ENCODE data around the gene IGFL1. TPM values are rescaled to one million over a fixed set of nuclear protein-coding genes. Genes with fewer than 3 reads are reported as not detected.
A peak's percentile ranks its signal among the peaks of the same experiment; 100 is the strongest.
"Not testable (repeated sequence)": the region's sequence is repeated elsewhere in the genome, so short reads cannot be mapped to it uniquely, and the experiment has no call there.

Gene IGFL1
- total RNA-seq, 8 experiments from 2014 or later = 1.8 TPM; not detected in 7

GRCh38 chr19:46239193-46240024 is 9.9 kb downstream of the IGFL1 start:
- in situ Hi-C loops (cut with MboI; ENCODE audit: low pct_unique_long_range_greater_than_20kb in 2 of 9, low sequenced_read_pairs in 9 of 9, unreplicated experiment in 9 of 9) = no loop called here
- Histone ChIP-seq H3K4me3 (no peak overlapping the region), H3K4me1 (replicated peaks in 1 of 2) (no peaks in the 10 kb centered on the region), H3K27ac (no peak overlapping the region)
- ATAC-seq (replicated peaks in 6 of 8) = no peak
- 16 to 100% (median 50%) methylated on average over 1 to 6 of the region's 6 CpGs for WGBS, 10 experiments

DNA sequence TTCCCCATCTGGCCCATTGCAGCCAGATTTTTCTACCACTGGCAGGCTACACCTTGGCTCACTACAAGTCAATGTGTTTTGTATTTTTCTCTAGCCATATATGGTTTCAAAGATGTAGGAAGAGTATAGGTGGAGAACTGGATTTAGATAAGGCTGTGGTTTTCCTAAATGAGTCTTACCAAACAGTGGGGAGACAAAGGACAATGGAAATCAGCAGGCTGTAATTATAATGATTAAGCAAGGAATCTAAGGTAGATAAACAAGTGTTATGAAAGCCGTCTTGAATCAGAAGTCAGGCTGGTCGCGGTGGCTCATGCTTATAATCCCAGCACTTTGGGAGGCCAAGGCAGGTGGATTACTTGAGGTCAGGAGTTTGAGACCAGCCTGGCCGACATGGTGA is 11.2 kb downstream of the IGFL1 start:
- 70 to 100% (median 80%) methylated on average over 1 to 4 of the region's 4 CpGs; no CpG with 5 or more reads in 5 of the 10 experiments for WGBS, 10 experiments
- no peak for ATAC-seq (replicated peaks in 6 of 8)
- no peak overlapping the region for H3K27ac ChIP-seq
- in situ Hi-C loops (cut with MboI; ENCODE audit: low pct_unique_long_range_greater_than_20kb in 2 of 9, low sequenced_read_pairs in 9 of 9, unreplicated experiment in 9 of 9) = no loop called here
- H3K4me3 ChIP-seq = no peak overlapping the region
- H3K4me1 ChIP-seq (replicated peaks in 1 of 2) = no peaks in the 10 kb centered on the region

DNA sequence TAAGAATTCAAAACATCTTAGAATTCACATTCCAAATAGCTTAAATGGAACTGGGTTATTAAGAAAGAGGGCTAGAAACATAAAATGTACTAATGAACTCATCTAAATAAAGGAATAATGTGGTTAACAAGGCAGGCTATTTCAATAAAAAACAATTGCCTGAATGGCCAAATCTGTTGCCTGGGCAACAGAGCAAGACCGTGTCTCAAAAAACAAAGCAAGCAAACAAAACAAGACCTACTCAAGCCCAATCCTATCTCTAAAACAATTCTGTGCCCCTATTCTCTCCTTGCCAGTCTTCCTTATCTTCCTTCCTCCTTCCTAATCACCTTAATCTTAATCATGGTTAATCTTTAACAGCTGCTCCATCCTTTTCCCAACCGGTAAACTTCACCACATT is 12.1 kb downstream of the IGFL1 start:
- Histone ChIP-seq H3K4me1 (replicated peaks in 1 of 2) (no peaks in the 10 kb centered on the region), H3K4me3 (no peak overlapping the region), H3K27ac (no peak overlapping the region)
- WGBS, 10 experiments = 0 to 78% (median 25%) methylated on average over 1 to 2 of the region's 2 CpGs; no CpG with 5 or more reads in 1 of the 10 experiments
- no peak for ATAC-seq (replicated peaks in 6 of 8)
- in situ Hi-C loops (cut with MboI; ENCODE audit: low pct_unique_long_range_greater_than_20kb in 2 of 9, low sequenced_read_pairs in 9 of 9, unreplicated experiment in 9 of 9) = no loop called here

DNA sequence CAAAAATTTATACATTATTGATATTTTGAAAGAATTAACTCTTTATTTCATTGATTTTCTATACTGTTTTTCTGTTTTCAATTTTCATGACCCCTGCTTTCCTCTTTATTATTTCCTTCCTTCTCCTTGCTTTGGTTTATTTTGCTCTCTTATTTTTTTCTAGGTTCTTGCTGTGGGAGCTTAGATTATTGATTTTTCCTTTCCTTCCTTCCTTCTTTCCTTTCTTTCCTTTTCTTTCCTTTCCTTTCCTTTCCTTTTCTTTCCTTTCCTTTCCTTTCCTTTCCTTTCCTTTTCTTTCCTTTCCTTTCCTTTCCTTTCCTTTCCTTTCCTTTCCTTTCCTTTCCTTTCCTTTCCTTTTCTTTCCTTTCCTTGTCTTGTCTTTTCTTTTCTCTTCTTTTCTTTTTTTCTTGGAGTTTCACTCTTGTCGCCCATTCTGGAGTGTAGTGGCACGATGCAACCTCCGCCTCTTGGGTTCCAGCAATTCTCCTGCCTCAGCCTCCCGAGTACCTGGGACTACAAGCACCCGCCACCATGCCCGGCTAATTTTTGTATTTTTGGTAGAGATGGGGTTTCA is 13.6 kb downstream of the IGFL1 start:
- not testable (repeated sequence) for H3K4me1 ChIP-seq (replicated peaks in 1 of 2); ATAC-seq (replicated peaks in 6 of 8)
- WGBS, 10 experiments = 13 to 94% (median 83%) methylated on average over 2 to 6 of the region's 6 CpGs; no CpG with 5 or more reads in 2 of the 10 experiments

GRCh38 chr19:46250076-46250735 is 20.7 kb downstream of the IGFL1 start:
- Histone ChIP-seq H3K27ac (no peak overlapping the region), H3K4me1 (replicated peaks in 1 of 2) (no peaks in the 10 kb centered on the region), H3K4me3 (no peak overlapping the region)
- in situ Hi-C loops (cut with MboI; ENCODE audit: low pct_unique_long_range_greater_than_20kb in 2 of 9, low sequenced_read_pairs in 9 of 9, unreplicated experiment in 9 of 9) = loop anchor here in 4 of 9 experiments (25.0 kb wide), 1 partner anchor 163 kb away; no protein-coding TSS in a partner anchor
- ATAC-seq (replicated peaks in 6 of 8) = peak in 2 of 8 experiments; percentile 71 to 79
- WGBS, 10 experiments = 5 to 100% (median 69%) methylated on average over 1 to 2 of the region's 3 CpGs; no CpG with 5 or more reads in 1 of the 10 experiments

More for the DNA sequence above, 13.6 kb downstream of the IGFL1 start:
- in situ Hi-C loops (cut with MboI; ENCODE audit: low pct_unique_long_range_greater_than_20kb in 2 of 9, low sequenced_read_pairs in 9 of 9, unreplicated experiment in 9 of 9); H3K4me3 ChIP-seq; H3K27ac ChIP-seq: not testable (repeated sequence)

GRCh38 chr19:46251416-46251815 is 21.9 kb downstream of the IGFL1 start:
- 20 to 88% (median 58%) methylated on average over 1 to 5 of the region's 5 CpGs; no CpG with 5 or more reads in 1 of the 10 experiments for WGBS, 10 experiments
- no peak for ATAC-seq (replicated peaks in 6 of 8)
- H3K27ac ChIP-seq = no peak overlapping the region

DNA sequence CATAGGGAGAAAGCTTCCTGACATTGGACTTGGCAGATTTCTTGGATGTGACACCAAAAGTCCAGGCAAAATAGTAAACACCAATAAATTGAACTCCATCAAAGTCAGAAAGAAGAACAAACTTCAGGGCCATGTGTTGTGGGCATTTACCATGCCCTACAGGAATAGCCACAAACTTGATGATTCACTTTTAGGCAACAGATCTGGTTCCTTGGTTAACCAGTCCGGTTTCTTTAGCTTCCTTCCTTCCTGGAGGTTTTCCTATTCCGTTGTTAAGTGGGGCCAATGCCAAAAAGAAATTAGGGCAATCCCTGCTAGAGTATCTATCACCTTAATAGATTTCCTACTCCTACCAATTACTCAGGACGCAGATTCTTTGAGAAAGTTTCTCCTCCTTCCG is 25.2 kb downstream of the IGFL1 start:
- in situ Hi-C loops (cut with MboI; ENCODE audit: low pct_unique_long_range_greater_than_20kb in 2 of 9, low sequenced_read_pairs in 9 of 9, unreplicated experiment in 9 of 9) = loop anchor here in 4 of 9 experiments (25.0 kb wide), 1 partner anchor 167 kb away; no protein-coding TSS in a partner anchor
- 53 to 94% (median 82%) methylated on average over 3 to 4 of the region's 4 CpGs; no CpG with 5 or more reads in 1 of the 10 experiments for WGBS, 10 experiments
- no peak for ATAC-seq (replicated peaks in 6 of 8)

More at GRCh38 chr19:46251416-46251815, 21.9 kb downstream of the IGFL1 start:
- in situ Hi-C loops (cut with MboI; ENCODE audit: low pct_unique_long_range_greater_than_20kb in 2 of 9, low sequenced_read_pairs in 9 of 9, unreplicated experiment in 9 of 9) = loop anchor here in 4 of 9 experiments (25.0 kb wide), 1 partner anchor 164 kb away; no protein-coding TSS in a partner anchor
- Histone ChIP-seq H3K4me3 (no peak overlapping the region), H3K4me1 (replicated peaks in 1 of 2) (no peaks in the 10 kb centered on the region)

GRCh38 chr19:46256855-46257254 is 27.3 kb downstream of the IGFL1 start:
- in situ Hi-C loops (cut with MboI; ENCODE audit: low pct_unique_long_range_greater_than_20kb in 2 of 9, low sequenced_read_pairs in 9 of 9, unreplicated experiment in 9 of 9) = loop anchor here in 4 of 9 experiments (25.0 kb wide), 1 partner anchor 170 kb away; no protein-coding TSS in a partner anchor
- ATAC-seq (replicated peaks in 6 of 8) = peak in 1 of 8 experiments; percentile 28
- Histone ChIP-seq H3K4me3 (no peak overlapping the region), H3K4me1 (replicated peaks in 1 of 2) (no peaks in the 10 kb centered on the region), H3K27ac (no peak overlapping the region)
- 0 to 79% (median 67%) methylated on average over 1 to 7 of the region's 8 CpGs; no CpG with 5 or more reads in 1 of the 10 experiments for WGBS, 10 experiments

More for the DNA sequence above, 25.2 kb downstream of the IGFL1 start:
- no peak overlapping the region for H3K4me3 ChIP-seq
- H3K27ac ChIP-seq = no peak overlapping the region
- no peaks in the 10 kb centered on the region for H3K4me1 ChIP-seq (replicated peaks in 1 of 2)

DNA sequence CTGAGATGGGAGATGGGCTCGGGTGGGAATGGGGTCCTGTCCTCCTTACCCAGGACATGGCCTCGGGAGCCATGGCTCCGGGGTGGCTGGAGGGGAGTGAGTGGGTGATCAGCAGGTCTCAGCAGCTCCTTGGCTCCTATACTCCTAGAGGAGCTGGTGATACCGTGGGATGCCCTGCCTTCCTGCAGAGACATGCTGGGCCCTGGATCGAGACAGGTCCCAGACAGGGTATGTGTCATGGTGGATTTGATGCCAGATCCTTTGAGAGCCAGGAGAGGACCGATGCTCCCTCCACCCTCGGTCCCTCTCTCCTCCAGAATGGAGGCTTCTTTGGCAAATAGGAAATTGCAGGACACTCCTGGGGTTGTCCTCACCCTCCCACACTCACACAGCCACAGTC is 32.0 kb downstream of the IGFL1 start:
- not testable (repeated sequence) for H3K4me1 ChIP-seq (replicated peaks in 1 of 2); H3K27ac ChIP-seq; H3K4me3 ChIP-seq; ATAC-seq (replicated peaks in 6 of 8)
- WGBS, 10 experiments = no CpG with 5 or more reads among the region's 7 CpGs
- in situ Hi-C loops (cut with MboI; ENCODE audit: low pct_unique_long_range_greater_than_20kb in 2 of 9, low sequenced_read_pairs in 9 of 9, unreplicated experiment in 9 of 9) = loop anchor here in 8 of 9 experiments (10.0 to 25.0 kb wide), 4 partner anchors 167 to 237 kb away; partner anchors contain the start of gene PGLYRP1 (in 1 of the 8)

- 8 to 100% (median 58%) methylated on average over 1 to 10 of the region's 11 CpGs for WGBS, 10 experiments
- not testable (repeated sequence) for H3K4me1 ChIP-seq (replicated peaks in 1 of 2); H3K4me3 ChIP-seq; H3K27ac ChIP-seq
- ATAC-seq (replicated peaks in 6 of 8) = peak in 1 of 8 experiments; percentile 54
- in situ Hi-C loops (cut with MboI; ENCODE audit: low pct_unique_long_range_greater_than_20kb in 2 of 9, low sequenced_read_pairs in 9 of 9, unreplicated experiment in 9 of 9) = loop anchor here in 8 of 9 experiments (10.0 to 25.0 kb wide), 4 partner anchors 168 to 238 kb away; partner anchors contain the start of gene PGLYRP1 (in 1 of the 8)
Observed at GRCh38 chr19:46262684-46263296, 33.2 kb downstream of the IGFL1 start.

DNA sequence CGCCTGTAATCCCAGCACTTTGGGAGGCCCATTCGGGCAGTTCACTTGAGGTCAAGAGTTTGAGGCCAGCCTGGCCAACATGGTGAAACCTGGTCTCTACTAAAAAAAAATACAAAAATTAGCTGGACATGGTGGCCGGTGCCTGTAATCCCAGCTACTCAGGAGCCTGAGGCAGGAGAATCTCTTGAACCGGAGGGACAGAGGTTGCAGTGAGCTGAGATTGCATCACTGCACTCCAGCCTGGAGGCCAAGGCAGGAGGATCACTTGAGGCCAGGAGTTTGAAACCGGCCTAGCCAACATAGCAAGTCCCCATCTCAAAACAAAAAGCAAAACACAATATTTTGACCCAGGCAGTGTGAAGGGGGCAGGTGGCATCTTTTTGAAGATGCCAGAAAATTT is 35.3 kb downstream of the IGFL1 start:
- 33 to 67% (median 58%) methylated on average over 1 to 3 of the region's 5 CpGs; no CpG with 5 or more reads in 5 of the 10 experiments for WGBS, 10 experiments

GRCh38 chr19:46265217-46265828 is 35.8 kb downstream of the IGFL1 start:
- no peak overlapping the region for H3K27ac ChIP-seq
- 0 to 60% (median 21%) methylated on average over 2 to 9 of the region's 10 CpGs; no CpG with 5 or more reads in 1 of the 10 experiments for WGBS, 10 experiments
- in situ Hi-C loops (cut with MboI; ENCODE audit: low pct_unique_long_range_greater_than_20kb in 2 of 9, low sequenced_read_pairs in 9 of 9, unreplicated experiment in 9 of 9) = loop anchor here (5.0 to 25.0 kb wide), 6 partner anchors 171 to 241 kb away; partner anchors contain the start of gene PGLYRP1 (in 1 of the 9)
- H3K4me3 ChIP-seq = no peak overlapping the region
- H3K4me1 ChIP-seq (replicated peaks in 1 of 2) = no peaks in the 10 kb centered on the region
- peak; percentile 92 to 98 (median 96) for ATAC-seq (replicated peaks in 6 of 8)

More for the DNA sequence above, 35.3 kb downstream of the IGFL1 start:
- in situ Hi-C loops (cut with MboI; ENCODE audit: low pct_unique_long_range_greater_than_20kb in 2 of 9, low sequenced_read_pairs in 9 of 9, unreplicated experiment in 9 of 9) = loop anchor here (5.0 to 25.0 kb wide), 6 partner anchors 170 to 240 kb away; partner anchors contain the start of gene PGLYRP1 (in 1 of the 9)
- H3K27ac ChIP-seq; H3K4me1 ChIP-seq (replicated peaks in 1 of 2); H3K4me3 ChIP-seq: not testable (repeated sequence)
- peak in 3 of 8 experiments; percentile 11 to 13 (median 12) for ATAC-seq (replicated peaks in 6 of 8)

Data from motor neuron (in vitro differentiated cells).